A204.1 (cell line): ENCODE data around the gene FHOD3.
"Not testable (repeated sequence)": the region's sequence is repeated elsewhere in the genome, so short reads cannot be mapped to it uniquely, and the experiment has no call there.

Source experiments
- FAIRE-seq: peaks from 2 replicates; lab custom pipeline; 2012; peaks lifted over from hg19 to GRCh38; lab: Jason Lieb, UNC

Gene FHOD3

GRCh38 chr18:36551274-36551673, 253.8 kb downstream of the FHOD3 start:
- FAIRE-seq, result not testable (repeated sequence)

- no peak for FAIRE-seq
Measured at GRCh38 chr18:36558234-36558633, 260.7 kb downstream of the FHOD3 start.

- FAIRE-seq, result no peak
Measured at GRCh38 chr18:36559149-36559857, 261.8 kb downstream of the FHOD3 start.

DNA sequence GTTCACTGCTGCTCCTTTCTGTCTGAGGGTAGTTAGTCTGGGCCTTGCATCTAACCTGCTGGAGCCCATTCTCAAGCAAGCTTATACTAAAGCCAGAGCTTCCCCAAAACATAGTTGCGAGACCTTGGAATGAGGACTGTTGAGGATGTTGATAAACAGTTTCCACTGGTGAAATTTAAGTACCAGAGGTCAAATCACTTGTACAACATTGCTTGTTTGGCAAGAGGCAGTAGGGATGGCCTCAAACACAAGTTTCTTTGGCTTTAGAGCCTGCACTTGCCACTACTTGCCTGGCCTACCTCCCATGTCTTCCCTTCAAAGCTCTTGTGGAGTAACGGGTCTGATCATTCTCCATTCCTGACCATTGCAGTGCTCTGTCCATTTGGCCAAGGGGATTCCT, 262.7 kb downstream of the FHOD3 start:
- no peak for FAIRE-seq

- FAIRE-seq, result no peak
Measured at GRCh38 chr18:36561046-36561445, 263.5 kb downstream of the FHOD3 start.

DNA sequence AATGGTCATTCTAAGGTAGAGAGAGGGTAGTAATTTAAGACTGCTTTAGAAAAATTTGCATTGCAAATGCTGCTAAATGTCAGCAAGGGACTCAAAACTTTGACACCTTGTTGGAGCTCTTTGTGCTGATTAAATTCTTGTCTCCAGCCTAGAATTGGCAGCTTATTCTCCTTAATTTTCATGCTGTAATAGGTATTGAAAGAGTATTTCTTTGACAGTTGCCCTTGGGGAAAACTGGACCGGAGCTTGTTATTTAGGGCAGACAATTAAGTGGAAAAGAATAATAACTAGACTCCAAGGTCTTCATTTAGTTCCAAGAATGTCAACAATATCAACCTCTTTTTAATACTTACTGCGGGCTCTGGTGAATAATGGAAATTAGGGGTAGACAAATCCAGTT, 267.3 kb downstream of the FHOD3 start:
- no peak for FAIRE-seq

DNA sequence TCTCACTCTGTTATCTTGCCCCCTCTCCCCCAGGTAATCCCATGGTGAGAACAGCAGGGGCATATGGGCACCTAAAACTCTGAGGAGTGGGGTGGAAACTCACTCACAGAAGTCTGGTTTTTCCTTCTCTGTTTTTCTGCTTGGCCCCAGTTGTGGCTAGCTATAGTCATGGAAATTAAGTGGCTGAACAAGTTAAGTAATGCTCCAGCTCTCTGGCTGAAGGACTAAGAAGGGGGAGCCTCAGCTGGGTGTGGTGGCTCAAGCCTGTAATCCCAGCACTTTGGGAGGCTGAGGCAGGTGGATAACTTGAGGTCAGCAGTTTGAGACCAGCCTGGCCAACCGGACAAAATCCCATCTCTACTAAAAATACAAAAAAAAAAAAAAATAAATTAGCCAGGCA, 270.3 kb downstream of the FHOD3 start:
- no peak for FAIRE-seq

GRCh38 chr18:36568487-36568886, 271.0 kb downstream of the FHOD3 start:
- FAIRE-seq, result no peak

- FAIRE-seq, result no peak
Measured at GRCh38 chr18:36572135-36572856, 274.8 kb downstream of the FHOD3 start.

DNA sequence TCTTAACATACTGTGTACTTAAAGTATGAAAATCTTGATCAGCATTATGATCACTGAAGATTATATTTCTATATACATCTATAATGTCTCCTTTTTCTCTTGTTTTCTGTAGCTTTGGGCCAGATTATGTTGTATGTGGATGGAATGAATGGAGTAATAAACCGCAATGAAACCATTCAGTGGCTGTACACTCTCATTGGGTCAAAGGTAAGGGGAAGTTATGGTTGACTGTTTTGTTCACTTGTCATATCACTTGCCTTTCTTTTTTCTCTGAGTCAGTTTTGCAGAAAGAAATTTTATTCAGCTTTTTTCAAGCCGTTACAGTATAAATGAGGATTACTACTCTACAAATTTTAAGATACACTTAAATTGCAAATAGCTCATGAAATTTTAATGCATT, 278.8 kb downstream of the FHOD3 start:
- FAIRE-seq, result no peak

DNA sequence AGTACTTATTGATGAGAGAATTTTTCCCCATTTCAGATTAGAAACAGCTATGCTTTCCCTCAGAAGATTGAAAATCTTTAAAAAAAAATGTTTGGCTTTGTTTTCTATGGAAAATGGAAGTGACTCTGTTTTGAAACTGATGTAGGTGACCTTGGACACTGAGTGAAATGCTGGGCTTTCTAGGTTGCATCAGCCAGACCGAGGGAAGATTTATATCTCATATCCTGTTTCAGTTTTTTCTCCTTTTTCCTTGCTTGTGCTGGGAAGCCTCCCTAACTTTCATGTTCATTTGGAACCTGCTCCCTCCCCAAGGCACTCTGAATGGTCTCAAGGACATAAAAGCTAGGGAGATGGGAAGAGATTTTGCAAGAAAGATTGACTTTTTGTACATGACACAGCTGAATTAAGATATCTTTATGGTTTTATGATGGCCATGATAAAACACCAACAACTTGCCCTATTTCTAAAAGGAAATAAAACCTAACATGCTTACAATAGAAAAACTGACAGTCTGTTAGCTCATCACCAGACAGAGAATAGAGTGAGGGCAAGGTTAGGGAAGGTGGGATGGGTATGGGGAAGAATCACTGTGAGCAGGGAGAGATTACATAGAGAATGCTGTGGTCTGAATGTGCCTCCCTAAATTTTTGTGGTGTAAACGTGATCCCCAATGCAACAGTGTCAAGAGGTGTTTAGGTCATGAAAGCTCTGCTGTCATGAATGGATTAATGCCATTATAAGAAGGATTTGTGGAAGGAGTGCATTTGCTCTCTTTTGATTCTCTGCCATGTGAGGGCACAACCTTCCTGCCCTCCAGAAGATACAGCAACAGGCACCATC, 281.6 kb downstream of the FHOD3 start:
- FAIRE-seq, result no peak

GRCh38 chr18:36580266-36580665, 282.8 kb downstream of the FHOD3 start:
- no peak for FAIRE-seq

DNA sequence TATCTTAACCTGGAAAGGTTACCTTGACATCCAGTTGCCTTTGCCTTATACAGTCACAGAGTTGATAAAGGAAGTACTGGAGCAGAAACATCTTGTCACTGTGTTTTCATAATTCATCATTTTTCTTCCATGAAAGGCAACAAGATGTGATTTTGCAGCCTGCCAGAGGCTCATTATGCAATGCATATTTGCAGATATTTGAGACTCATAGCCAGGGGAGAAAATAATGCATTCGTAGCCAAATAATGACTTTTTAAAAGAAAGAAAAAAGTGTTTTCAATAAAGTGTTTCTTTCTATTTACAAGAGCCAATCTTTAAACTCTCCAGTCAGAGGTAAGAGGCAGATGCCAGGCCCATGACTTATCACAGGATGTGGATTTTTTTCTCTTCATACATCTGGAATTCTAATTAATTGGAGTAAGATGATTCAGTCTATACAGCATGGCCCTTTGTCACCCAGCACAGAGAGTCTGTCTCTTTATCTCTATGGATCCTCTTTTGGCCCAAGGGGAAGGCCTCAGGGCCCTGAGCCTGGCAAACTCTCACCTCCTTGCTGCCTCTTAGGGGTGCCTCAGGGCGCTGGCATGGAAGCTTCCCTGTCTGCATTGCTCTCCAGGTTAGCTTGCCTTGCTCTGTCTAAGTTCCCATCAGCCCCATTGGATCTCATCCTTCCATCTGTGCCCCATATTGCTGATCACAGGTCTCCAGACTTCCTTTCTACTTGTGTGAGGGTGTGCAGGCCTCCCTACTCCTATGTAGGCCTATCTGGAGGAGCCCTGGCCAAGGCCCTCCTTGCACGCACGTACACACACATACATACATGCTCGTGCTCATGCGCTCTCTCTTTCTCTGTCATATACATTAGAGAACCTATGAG, 283.6 kb downstream of the FHOD3 start:
- FAIRE-seq, result no peak

DNA sequence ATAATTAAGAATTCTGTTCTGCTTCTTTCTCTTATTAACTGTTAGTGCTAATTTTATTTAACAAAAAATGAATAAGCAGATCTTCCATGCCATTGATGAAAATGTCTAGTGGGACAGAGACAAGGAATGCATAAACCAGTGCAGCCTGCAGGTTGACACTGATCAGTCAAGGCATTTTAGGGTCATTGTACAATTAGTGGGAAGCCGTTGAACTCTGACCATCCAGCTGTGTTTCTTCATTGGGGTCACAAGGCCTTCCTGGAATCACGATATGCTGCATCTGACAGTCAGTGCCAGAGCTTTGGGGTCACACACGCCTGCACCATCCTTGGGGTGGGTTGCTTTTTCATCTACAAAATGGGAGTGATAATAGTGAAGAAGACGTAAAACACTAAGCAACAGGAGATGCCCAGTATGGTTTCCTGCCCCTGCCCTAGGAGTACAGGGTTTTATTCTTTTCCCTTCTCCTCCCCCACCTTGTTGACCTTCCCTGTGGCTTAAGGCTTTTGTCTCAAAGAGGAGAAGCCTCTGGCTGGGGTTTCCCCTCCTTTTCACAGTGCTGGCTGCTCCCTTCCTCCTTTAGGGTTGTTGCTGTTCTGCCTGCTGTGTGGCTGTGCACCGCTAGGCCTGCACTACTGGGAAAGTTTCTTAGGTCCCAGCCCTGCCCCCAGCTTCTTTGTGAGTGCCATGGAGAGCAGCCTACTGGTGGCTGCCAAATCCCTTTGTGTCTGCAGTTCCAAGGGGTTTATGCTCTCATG, 285.7 kb downstream of the FHOD3 start:
- FAIRE-seq, result no peak

- FAIRE-seq, result no peak
Measured at GRCh38 chr18:36589857-36590543, 292.5 kb downstream of the FHOD3 start.

DNA sequence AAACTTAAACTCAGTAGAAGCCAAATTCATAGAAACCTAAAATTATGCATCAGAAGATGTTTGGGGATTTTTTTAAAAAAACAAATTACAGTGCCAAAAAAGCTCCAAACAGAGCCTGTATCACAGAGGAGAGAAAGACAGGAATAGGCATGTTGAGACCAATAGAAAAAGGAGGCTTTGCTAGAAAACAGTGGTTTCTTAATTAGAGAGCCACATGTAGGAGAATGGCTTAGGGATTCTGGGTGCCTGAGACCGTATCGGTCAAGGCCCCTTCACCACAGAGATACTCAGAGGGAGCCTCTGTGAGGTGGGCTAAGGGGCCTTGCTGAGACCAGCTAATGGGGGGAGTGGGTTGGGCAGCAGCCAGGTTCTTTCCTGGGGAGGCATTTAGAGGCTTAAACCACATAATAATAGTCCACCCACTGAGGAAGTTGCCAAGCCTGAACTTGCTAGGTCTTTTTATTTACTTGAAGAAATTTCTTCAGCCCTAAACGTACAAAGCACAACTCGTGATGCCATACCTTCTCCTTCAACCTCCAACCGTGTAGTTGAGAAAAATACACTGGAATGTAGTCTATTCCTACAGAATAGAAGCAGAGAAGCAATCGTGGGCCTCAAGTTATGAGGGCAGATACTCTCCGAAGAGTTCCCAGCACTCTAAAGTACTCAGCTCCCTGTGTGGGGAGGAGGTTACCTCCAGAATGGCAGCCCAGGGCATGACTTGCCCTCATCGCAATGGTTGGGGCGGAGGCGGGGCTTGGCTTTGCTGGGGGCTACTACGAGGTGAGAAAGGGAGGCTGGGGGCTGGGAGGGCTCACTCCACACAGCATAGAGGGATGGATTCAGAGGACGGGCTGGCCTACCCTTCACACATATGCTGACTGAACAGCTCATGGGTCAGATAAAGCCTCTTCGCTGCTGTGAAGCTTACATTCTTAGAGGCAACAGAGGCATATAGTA, 293.4 kb downstream of the FHOD3 start:
- no peak for FAIRE-seq

DNA sequence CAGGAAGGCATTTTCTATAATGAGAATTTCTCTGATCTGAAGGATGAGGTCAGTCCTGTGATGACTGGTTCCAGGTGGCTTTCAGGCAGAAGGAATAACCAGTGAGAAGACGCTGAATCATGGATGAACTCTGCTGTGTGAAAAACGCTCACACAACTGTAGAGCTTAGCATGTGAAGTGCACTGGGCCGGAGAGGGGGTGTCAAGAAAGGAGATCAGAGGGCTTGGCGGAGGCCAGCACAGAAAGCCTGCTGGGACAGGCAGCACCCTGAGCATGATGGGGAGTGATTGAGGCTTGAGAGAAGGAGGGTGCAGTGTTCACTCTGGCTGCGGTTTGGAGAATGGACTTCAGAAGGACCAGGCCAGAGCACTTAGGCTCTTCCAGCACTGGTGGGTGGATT, 294.8 kb downstream of the FHOD3 start:
- FAIRE-seq, result no peak

DNA sequence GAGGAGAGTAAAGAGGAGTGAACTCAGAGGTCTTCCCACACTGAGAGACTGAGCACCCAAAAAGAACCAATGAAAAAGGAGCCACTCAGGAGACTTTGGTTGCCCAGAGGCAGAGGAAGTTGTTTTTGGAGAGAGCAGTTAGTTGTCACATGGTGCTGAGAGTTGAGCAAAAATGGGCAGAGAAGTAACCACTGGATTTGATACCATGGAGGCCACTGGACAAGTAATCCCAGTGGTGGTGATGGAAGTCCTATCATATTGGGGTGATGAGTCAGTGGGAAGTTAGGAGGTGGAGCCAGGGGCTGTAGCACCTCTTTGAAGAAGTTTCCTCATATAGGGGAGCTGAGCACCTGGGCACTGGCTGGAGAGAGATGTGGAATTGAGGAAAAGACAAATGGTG, 295.5 kb downstream of the FHOD3 start:
- no peak for FAIRE-seq

DNA sequence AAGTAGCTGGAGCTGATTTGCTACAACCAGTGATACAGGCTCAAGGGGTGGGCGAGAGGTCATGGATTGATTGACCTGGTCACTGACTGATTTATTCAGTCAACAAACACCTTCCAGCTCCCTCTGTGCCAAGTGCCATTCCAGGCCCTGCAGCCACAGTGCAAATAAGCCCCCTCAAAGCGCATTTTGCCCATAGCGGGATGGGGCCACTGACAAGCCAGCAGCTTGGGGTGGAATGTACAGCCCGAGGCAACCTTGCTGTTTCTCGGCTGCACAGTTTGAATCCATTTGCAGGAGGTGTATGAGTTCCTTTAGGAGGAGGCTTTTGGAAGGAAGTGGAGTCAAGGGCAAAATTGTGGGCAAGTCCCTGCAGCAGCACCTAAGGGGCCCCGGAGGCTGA, 296.1 kb downstream of the FHOD3 start:
- FAIRE-seq, result no peak

DNA sequence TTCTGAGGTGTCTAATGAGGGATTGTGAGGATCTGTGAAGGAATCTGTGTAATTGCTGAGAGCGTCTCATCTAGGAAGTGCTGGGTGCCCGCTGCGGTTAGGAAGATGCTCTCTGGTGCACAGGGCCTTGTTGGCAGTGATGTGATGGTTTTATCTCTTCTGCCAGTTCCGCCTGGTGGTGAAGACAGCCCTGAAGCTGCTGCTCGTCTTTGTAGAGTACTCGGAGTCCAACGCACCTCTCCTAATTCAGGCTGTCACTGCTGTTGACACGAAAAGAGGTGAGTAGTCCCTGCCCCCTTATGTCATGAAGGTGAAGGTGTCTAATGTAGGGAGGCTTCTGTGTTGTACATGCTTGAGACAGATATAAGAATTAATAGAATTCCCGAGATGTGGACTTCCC, 297.1 kb downstream of the FHOD3 start:
- FAIRE-seq, result no peak
